Erythroblast (primary cell): ENCODE results near the gene LDHB.
"Not testable (repeated sequence)": the region's sequence is repeated elsewhere in the genome, so short reads cannot be mapped to it uniquely, and the experiment has no call there.

ENCODE experiments used
- DNase-seq, 2 experiments: peaks; one replicate each; lab custom pipeline; 2025; lab: John Stamatoyannopoulos, UW
- GATA1 ChIP-seq: IDR thresholded peaks from 2 replicates; pipeline ENCODE4 v1.6.1; 2011; ENCODE audit warnings: low read depth, mild to moderate bottlenecking, control low read depth, low read length, moderate library complexity
- POLR2A ChIP-seq: IDR thresholded peaks from 2 replicates; pipeline ENCODE4 v1.6.1; 2011; ENCODE audit warnings: mild to moderate bottlenecking, low read length

LDHB gene

GRCh38 chr12:21648378-21648777, 9.3 kb downstream of the LDHB start:
- TF ChIP-seq GATA1 (no peak), POLR2A (no peak)

DNA sequence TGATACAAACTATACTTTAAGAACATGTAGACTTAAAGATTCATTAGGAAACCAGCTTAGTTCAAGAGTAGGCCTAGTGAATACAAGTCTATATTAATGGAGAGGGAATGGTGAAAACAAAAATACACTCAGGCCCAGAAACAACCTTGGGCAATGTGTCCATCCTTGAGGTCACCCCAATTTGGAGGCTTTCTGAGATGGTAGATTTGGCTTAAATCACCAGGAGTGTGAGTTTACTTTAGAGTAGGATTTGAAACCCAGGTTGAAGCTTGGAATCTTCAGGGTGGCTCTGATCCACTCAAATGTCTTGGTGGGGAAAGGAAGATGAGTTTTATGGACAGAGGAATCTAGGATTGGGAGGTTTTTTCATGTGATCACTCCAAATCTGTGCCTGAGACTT, 10.5 kb downstream of the LDHB start:
- TF ChIP-seq GATA1 (no peak), POLR2A (no peak)
- no peak for DNase-seq

More at GRCh38 chr12:21648378-21648777, 9.3 kb downstream of the LDHB start:
- DNase-seq: no peak

DNA sequence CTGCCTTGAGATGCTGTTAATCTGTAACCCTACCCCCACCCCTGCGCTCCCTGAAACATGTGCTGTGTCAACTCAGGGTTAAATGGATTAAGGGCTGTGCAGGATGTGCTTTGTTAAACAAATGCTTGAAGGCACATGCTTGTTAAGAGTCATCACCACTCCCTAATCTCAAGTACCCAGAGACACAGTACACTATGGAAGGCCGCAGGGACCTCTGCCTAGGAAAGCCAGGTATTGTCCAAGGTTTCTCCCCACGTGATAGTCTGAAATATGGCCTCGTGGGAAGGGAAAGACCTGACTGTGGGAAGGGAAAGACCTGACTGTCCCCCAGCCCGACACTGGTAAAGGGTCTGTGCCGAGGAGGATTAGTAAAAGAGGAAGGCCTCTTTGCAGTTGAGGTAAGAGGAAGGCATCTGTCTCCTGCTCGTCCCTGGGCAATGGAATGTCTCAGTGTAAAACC, 12.6 kb downstream of the LDHB start:
- not testable (repeated sequence) for DNase-seq

- DNase-seq: no peak
- TF ChIP-seq GATA1: no peak
- TF ChIP-seq POLR2A: no peak
Observed at GRCh38 chr12:21644516-21644915, 13.1 kb downstream of the LDHB start.

DNA sequence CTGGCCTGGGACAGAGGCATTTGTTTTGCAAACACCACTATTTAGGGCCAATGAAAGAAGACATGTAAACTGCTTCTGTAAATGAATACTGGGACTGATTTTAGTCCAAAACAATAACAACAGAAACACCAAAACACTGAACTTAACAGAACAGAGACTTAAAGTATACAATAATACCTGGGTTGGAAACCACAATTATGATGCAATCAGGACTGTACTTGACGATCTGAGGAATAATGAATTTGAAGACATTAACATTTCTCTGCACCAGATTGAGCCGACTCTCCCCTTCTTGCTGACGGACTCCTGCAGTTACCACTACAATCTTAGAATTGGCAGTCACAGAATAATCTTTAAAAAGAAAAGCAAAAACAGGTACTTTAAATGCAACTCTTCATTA, 13.9 kb downstream of the LDHB start:
- no peak for TF ChIP-seq POLR2A
- no peak for TF ChIP-seq GATA1
- no peak for DNase-seq

DNA sequence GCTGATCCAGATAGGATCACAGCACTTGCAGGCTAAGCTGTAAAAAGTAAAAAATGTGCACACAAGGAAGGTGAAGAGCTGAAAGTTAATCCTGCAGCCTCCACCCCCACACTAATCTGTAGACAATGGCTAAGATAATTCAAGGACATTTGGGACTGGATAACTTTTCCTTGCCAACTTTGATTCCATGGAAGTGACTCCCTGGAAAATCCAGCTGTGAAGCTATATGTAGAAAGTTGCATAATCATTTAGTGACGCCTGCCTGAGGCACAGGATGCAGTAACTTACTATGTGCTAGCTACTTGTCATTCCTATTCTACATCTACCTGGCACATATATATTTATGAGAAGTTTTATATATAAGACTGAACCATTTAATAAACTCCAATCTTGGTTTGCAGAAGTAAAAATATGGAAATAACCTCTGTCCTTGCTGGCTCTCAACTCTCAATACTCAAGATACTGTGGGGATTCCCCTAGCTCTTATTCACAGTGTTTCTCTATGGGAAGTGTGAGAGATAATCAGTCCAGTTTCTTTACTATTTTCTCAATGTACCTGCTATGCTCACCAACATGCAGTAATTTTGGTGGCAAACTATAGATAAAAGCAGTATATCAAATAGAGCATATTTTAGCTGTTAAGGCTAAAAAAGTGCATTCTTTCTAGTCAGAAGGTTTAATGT, 14.8 kb downstream of the LDHB start:
- no peak for TF ChIP-seq GATA1
- DNase-seq: no peak

GRCh38 chr12:21638054-21638891, 19.4 kb downstream of the LDHB start:
- peak; percentile 37 to 52 for DNase-seq
- TF ChIP-seq GATA1: no peak
- TF ChIP-seq POLR2A: no peak

- no peak for DNase-seq
- TF ChIP-seq GATA1 (no peak), POLR2A (no peak)
Observed at GRCh38 chr12:21634245-21634644, 23.4 kb downstream of the LDHB start.

DNA sequence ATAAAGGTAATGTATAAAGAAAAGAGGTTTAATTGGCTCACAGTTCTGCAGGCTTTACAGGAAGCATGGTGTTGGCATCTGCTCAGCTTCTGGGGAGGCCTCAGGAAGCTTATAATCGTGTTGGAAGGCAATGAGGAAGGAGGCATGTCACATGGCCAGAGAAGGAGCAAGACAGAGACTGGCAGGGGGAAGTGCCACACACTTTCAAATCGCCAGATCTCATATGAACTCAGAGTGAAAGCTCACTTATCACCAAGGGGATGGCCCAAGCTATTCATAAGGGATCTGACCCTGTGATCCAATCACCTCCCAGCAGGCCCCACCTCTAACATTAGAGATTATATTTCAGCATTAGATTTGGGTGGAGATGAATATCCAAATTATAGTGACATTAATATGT, 26.3 kb downstream of the LDHB start:
- DNase-seq: no peak
- no peak for TF ChIP-seq GATA1
- no peak for TF ChIP-seq POLR2A

- TF ChIP-seq POLR2A (no peak), GATA1 (no peak)
- DNase-seq: no peak
Observed at GRCh38 chr12:21627924-21628323, 29.7 kb downstream of the LDHB start.

GRCh38 chr12:21618566-21618965, 39.1 kb downstream of the LDHB start:
- TF ChIP-seq POLR2A (no peak), GATA1 (no peak)
- DNase-seq: no peak

GRCh38 chr12:21617030-21617429, 40.6 kb downstream of the LDHB start:
- DNase-seq: no peak
- no peak for TF ChIP-seq GATA1
- TF ChIP-seq POLR2A: no peak

DNA sequence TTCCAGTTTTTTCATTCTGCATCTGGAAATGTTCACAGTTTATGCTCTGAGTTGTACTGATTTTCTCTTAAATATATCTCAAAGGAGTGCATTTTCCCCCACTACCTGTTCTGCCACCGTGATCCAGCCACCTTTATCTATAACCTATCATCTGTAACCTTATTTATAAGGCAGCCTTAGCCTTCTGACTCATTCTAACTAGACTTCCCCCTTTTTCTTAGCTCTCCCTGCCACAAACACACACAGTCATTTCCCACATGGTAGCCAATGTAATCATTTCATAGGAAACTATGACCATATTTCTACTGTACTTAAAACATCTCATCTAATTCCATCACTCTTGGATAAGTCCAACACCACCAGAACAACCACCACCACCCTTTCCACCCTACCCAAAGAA, 42.2 kb downstream of the LDHB start:
- no peak for DNase-seq
- no peak for TF ChIP-seq GATA1
- no peak for TF ChIP-seq POLR2A

- no peak for DNase-seq
- no peak for TF ChIP-seq POLR2A
- no peak for TF ChIP-seq GATA1
Observed at GRCh38 chr12:21614506-21614905, 43.1 kb downstream of the LDHB start.

GRCh38 chr12:21613931-21614330, 43.7 kb downstream of the LDHB start:
- DNase-seq: no peak
- no peak for TF ChIP-seq POLR2A
- TF ChIP-seq GATA1: no peak
